ENCODE data around the gene SFXN3. TPM values are rescaled to one million over a fixed set of nuclear protein-coding genes. Genes with fewer than 3 reads are reported as not detected.
A peak's percentile ranks its signal among the peaks of the same experiment; 100 is the strongest.

The SFXN3 gene
- polyA plus RNA-seq, 5 donors = 20.7 to 27.6 (median 22.7) TPM

GRCh38 chr10:100999742-101000126 lies 31.3 kb upstream of the SFXN3 start, which contains the start of gene LZTS2:
Gene LZTS2, plus strand, starts transcription at chr10:100999808. Its CDS starts 2,731 bp downstream, at chr10:101002539.
- no peak for DNase-seq

- DNase-seq = no peak
Measured at GRCh38 chr10:101000127-101000914, 30.7 kb upstream of the SFXN3 start.

GRCh38 chr10:101000915-101001658 lies 29.9 kb upstream of the SFXN3 start:
- peak; percentile 83 to 87 for DNase-seq

- DNase-seq = no peak
Measured at GRCh38 chr10:101001659-101002035, 29.4 kb upstream of the SFXN3 start.

GRCh38 chr10:101002456-101002855 lies 28.6 kb upstream of the SFXN3 start:
- no peak for DNase-seq

- no peak for DNase-seq
Measured at GRCh38 chr10:101003639-101004206, 27.3 kb upstream of the SFXN3 start.

- no peak for DNase-seq
Measured at GRCh38 chr10:101005361-101005760, 25.7 kb upstream of the SFXN3 start.

- DNase-seq = no peak
Measured at GRCh38 chr10:101005869-101006567, 25.0 kb upstream of the SFXN3 start.

GRCh38 chr10:101006593-101007098 lies 24.4 kb upstream of the SFXN3 start:
- no peak for DNase-seq

GRCh38 chr10:101007099-101007711 lies 23.8 kb upstream of the SFXN3 start:
- peak in 1 of 2 donors; percentile 77 for DNase-seq

GRCh38 chr10:101007915-101008822 lies 22.9 kb upstream of the SFXN3 start:
- no peak for DNase-seq

GRCh38 chr10:101008823-101009423 lies 22.1 kb upstream of the SFXN3 start:
- DNase-seq = no peak

GRCh38 chr10:101010329-101010728 lies 20.7 kb upstream of the SFXN3 start:
- DNase-seq = no peak

GRCh38 chr10:101011517-101012423 lies 19.3 kb upstream of the SFXN3 start:
- DNase-seq = no peak

GRCh38 chr10:101012525-101013364 lies 18.3 kb upstream of the SFXN3 start:
- DNase-seq = peak; percentile 64 to 81

- no peak for DNase-seq
Measured at GRCh38 chr10:101013365-101013825, 17.6 kb upstream of the SFXN3 start.

GRCh38 chr10:101014230-101014884 lies 16.7 kb upstream of the SFXN3 start:
- peak in 1 of 2 donors; percentile 67 for DNase-seq
